ENCODE data around the gene VNN1.

The VNN1 gene

GRCh38 chr6:132749111-132749510 is 35.3 kb upstream of the VNN1 start (continued):
- no peak for TF ChIP-seq ZBTB26 (tag by site-specific recombination; optimal IDR thresholded peaks at IDR 0.05)
- no peak for TF ChIP-seq ZNF747 (tag by site-specific recombination; IDR thresholded peaks at IDR 0.05)

- H3K4me3 ChIP-seq (ENCODE audit: low read depth, low read length) = no peak overlapping the region
- H3K4me1 ChIP-seq (ENCODE audit: control insufficient read depth, insufficient read depth, low read length) = no peaks in the 10 kb centered on the region
- H3K36me3 ChIP-seq (ENCODE audit: control insufficient read depth in 2 of 2, insufficient read depth in 1 of 2, low read length in 2 of 2) = no peaks in the 10 kb centered on the region
- H3K27ac ChIP-seq (ENCODE audit: extremely low read depth, low read depth, low read length) = no peak overlapping the region
- ChIA-PET CTCF (interaction anchor here (1.1 kb wide), 1 partner anchor 13 kb away, joined by 3 read pairs; no protein-coding TSS in a partner anchor), POLR2A (no interaction called here)
- H3K9me3 ChIP-seq (ENCODE audit: control insufficient read depth, insufficient read depth, low read depth, low read length) = no peaks in the 10 kb centered on the region
- TF ChIP-seq ZNF2 (tag by site-specific recombination; IDR thresholded peaks at IDR 0.05) (no peak), ZNF292 (tag by site-specific recombination; IDR thresholded peaks at IDR 0.05; ENCODE audit: borderline replicate concordance, low read depth) (no peak), ZFP41 (tag by site-specific recombination; IDR thresholded peaks at IDR 0.05; ENCODE audit: borderline replicate concordance) (no peak), RBAK (tag by site-specific recombination; IDR thresholded peaks at IDR 0.05) (no peak), ZNF175 (tag by site-specific recombination; IDR thresholded peaks at IDR 0.05) (no peak), ZNF362 (tag by site-specific recombination; IDR thresholded peaks at IDR 0.05) (no peak), GLIS1 (tag by site-specific recombination; IDR thresholded peaks at IDR 0.05) (no peak), PRDM10 (tag by site-specific recombination; IDR thresholded peaks at IDR 0.05) (no peak), ZBTB21 (tag by site-specific recombination; IDR thresholded peaks at IDR 0.05) (no peak), ZNF311 (tag by site-specific recombination; IDR thresholded peaks at IDR 0.05; ENCODE audit: borderline replicate concordance) (no peak), ZNF549 (tag by site-specific recombination; IDR thresholded peaks at IDR 0.05) (no peak)
Observed at GRCh38 chr6:132748446-132748845, 34.6 kb upstream of the VNN1 start.

- no peaks in the 10 kb centered on the region for H3K4me1 ChIP-seq (ENCODE audit: control insufficient read depth, insufficient read depth, low read length)
- no peak overlapping the region for H3K27ac ChIP-seq (ENCODE audit: extremely low read depth, low read depth, low read length)
- H3K4me3 ChIP-seq (ENCODE audit: low read depth, low read length) = no peak overlapping the region
- ChIA-PET CTCF (interaction anchor here (0.7 to 1.6 kb wide), 2 partner anchors 18 to 163 kb away, joined by 3 to 5 read pairs; no protein-coding TSS in a partner anchor), POLR2A (no interaction called here)
- no peaks in the 10 kb centered on the region for H3K9me3 ChIP-seq (ENCODE audit: control insufficient read depth, insufficient read depth, low read depth, low read length)
- no peaks in the 10 kb centered on the region for H3K36me3 ChIP-seq (ENCODE audit: control insufficient read depth in 2 of 2, insufficient read depth in 1 of 2, low read length in 2 of 2)
- no peak for TF ChIP-seq ZNF37A (tag by site-specific recombination; IDR thresholded peaks at IDR 0.05)
- no peak for TF ChIP-seq ZNF670 (tag by site-specific recombination; IDR thresholded peaks at IDR 0.05; ENCODE audit: low read depth)
- TF ChIP-seq ATF2 (tag by site-specific recombination; IDR thresholded peaks at IDR 0.05; ENCODE audit: low read depth) = no peak
- TF ChIP-seq ZNF837 (tag by site-specific recombination; IDR thresholded peaks at IDR 0.05) = no peak
- no peak for TF ChIP-seq ZBTB6 (tag by site-specific recombination; IDR thresholded peaks at IDR 0.05)
- no peak for TF ChIP-seq ZNF280D (tag by site-specific recombination; IDR thresholded peaks at IDR 0.05)
- no peak for TF ChIP-seq ZNF114 (tag by site-specific recombination; IDR thresholded peaks at IDR 0.05)
- TF ChIP-seq SCRT1 (tag by site-specific recombination; IDR thresholded peaks at IDR 0.05; ENCODE audit: borderline replicate concordance) = no peak
- no peak for TF ChIP-seq HOXD13 (CRISPR knock-in tag; IDR thresholded peaks at IDR 0.05; ENCODE audit: borderline replicate concordance)
- no peak for TF ChIP-seq ZNF248 (tag by site-specific recombination; IDR thresholded peaks at IDR 0.05)
Observed at GRCh38 chr6:132746048-132746447, 32.2 kb upstream of the VNN1 start.

Measured in HEK293 (cell line).